Measurements from ENCODE around the gene PCMT1. TPM values are rescaled to one million over a fixed set of nuclear protein-coding genes. Genes with fewer than 3 reads are reported as not detected.

PCMT1 gene
- total RNA-seq, 6 donors from 2014 or later, result 25.1 to 129 (median 68.1) TPM

DNA sequence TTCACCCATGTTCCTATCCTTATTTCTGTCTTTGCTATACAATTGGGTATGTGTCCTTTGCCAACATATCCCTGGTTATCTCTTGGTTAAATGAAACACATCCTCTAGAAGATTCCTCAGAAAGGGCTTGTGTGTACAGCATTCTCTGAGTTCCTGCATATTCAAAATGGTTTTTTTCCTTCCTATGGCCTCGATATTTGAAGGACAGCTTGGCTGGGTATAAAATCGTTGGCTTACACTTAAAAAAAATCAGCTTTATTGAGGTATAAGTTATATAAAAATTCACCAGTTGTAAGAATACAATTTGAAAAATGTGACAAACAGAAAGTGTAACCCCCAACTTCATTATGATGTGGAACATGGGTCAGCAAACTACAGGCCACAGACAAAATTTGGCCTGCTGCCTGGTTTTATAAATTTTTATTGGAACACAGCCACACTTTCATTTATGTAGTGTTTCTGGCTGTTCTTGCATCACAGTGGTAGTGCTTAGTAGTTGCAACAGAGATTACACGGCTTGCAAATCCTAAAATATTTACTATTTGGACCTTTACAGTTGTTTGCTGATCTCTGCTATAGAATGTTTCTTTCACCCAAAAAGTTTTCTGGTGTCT lies 16.7 kb downstream of the PCMT1 start:
- no peak for DNase-seq
- Histone ChIP-seq H3K36me3 (peaks cover 0 to 16% (median 1%) of the 10 kb centered on the region in 4 donors), H3K9me3 (peaks cover 0 to 10% (median 3%) of the 10 kb centered on the region in 4 donors), H3K4me1 (peaks cover 0 to 12% (median 2%) of the 10 kb centered on the region in 4 donors), H3K27me3 (no peaks in the 10 kb centered on the region), H3K4me3 (no peak overlapping the region), H3K27ac (no peak overlapping the region)
- 41 to 57% methylated on average over 3 of the region's 3 CpGs for WGBS, 2 donors
- no peak for TF ChIP-seq POLR2AphosphoS5 (IDR thresholded peaks at IDR 0.05)
- TF ChIP-seq POLR2A (IDR thresholded peaks at IDR 0.05), result no peak
- TF ChIP-seq, protein P1, sequence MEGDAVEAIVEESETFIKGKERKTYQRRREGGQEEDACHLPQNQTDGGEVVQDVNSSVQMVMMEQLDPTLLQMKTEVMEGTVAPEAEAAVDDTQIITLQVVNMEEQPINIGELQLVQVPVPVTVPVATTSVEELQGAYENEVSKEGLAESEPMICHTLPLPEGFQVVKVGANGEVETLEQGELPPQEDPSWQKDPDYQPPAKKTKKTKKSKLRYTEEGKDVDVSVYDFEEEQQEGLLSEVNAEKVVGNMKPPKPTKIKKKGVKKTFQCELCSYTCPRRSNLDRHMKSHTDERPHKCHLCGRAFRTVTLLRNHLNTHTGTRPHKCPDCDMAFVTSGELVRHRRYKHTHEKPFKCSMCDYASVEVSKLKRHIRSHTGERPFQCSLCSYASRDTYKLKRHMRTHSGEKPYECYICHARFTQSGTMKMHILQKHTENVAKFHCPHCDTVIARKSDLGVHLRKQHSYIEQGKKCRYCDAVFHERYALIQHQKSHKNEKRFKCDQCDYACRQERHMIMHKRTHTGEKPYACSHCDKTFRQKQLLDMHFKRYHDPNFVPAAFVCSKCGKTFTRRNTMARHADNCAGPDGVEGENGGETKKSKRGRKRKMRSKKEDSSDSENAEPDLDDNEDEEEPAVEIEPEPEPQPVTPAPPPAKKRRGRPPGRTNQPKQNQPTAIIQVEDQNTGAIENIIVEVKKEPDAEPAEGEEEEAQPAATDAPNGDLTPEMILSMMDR (IDR thresholded peaks at IDR 0.05), result no peak
- no peak for TF ChIP-seq EP300 (IDR thresholded peaks at IDR 0.05)
- ATAC-seq (ENCODE audit: low FRiP score in 2 of 2), result no peak

DNA sequence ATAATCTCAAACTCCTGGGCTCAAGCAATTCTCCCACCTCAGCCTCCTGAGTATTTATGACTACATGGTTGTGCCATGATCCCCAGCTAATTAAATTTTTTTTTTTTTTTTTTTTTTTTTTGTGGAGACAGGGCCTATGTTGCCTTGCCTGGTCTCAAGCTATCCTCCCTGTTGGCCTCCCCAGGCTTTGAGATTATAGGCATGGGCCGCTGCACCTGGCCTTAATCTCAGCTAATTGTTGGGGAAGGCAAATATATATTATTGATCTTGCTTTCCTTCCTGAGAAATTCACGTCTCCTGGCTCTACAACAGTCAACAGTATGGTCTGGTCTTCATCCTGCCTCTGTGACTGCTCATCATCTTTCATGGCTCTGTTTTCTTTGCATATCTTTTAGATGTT lies 20.1 kb downstream of the PCMT1 start:
- ATAC-seq (ENCODE audit: low FRiP score in 2 of 2), result no peak
- Histone ChIP-seq H3K9me3 (peaks cover 0 to 10% (median 3%) of the 10 kb centered on the region in 4 donors), H3K27me3 (no peaks in the 10 kb centered on the region), H3K27ac (no peak overlapping the region), H3K36me3 (peaks cover 0 to 50% (median 20%) of the 10 kb centered on the region in 4 donors), H3K4me3 (no peak overlapping the region), H3K4me1 (peaks cover 0 to 12% (median 0%) of the 10 kb centered on the region in 4 donors)
- 97 to 99% methylated on average over 2 of the region's 2 CpGs for WGBS, 2 donors
- TF ChIP-seq POLR2AphosphoS5 (IDR thresholded peaks at IDR 0.05) (no peak), EP300 (IDR thresholded peaks at IDR 0.05) (no peak), POLR2A (IDR thresholded peaks at IDR 0.05) (no peak)
- TF ChIP-seq, protein P1 (IDR thresholded peaks at IDR 0.05), result no peak
- no peak for DNase-seq

DNA sequence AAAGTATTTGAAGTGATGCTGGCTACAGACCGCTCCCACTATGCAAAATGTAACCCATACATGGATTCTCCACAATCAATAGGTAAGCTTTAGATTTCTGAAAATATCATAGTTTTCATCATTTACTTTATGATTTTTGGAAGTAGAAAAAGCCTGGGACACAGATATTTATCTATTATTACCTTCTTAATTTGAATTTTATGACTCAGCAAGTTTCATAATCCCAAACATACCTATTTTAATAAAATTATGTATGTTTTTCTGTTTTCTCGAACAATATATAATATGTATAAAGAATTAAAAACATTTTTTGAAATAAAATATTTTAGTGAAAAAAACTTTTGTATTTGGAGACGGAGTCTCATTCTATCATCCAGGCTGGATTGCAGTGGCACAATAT lies 21.6 kb downstream of the PCMT1 start:
- peaks cover 0 to 12% (median 0%) of the 10 kb centered on the region in 4 donors for H3K4me1 ChIP-seq
- H3K27me3 ChIP-seq, result no peaks in the 10 kb centered on the region
- peaks cover 0 to 4% (median 1%) of the 10 kb centered on the region in 4 donors for H3K9me3 ChIP-seq
- TF ChIP-seq POLR2AphosphoS5 (IDR thresholded peaks at IDR 0.05), result no peak
- TF ChIP-seq, protein P1 (IDR thresholded peaks at IDR 0.05), result no peak
- TF ChIP-seq POLR2A (IDR thresholded peaks at IDR 0.05), result no peak
- no peak for TF ChIP-seq EP300 (IDR thresholded peaks at IDR 0.05)
- DNase-seq (no peak), ATAC-seq (ENCODE audit: low FRiP score in 2 of 2) (no peak)
- no peak overlapping the region for H3K4me3 ChIP-seq
- peaks cover 0 to 62% (median 26%) of the 10 kb centered on the region in 4 donors for H3K36me3 ChIP-seq
- WGBS, 2 donors, result 96 to 98% methylated on average over 3 of the region's 3 CpGs
- H3K27ac ChIP-seq, result no peak overlapping the region

DNA sequence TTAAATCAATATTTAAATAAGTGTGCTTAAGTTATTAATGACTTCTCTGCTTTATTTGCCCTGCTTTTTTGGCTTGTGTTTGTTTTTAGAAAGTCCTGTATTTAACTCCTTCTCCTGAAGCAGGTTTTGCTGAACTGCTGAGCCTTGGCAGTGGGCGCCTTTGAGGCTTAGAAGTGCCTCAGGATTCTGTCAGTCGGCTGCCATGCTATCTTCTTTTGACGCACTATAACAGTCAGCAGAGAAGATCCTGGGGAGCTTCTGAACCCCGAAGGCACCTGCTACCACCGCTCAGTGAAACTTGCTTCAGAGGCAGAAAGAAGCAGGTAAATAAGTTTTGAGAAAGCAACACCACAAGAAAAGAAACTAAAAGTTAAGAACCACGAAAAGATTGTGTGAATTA lies 22.4 kb downstream of the PCMT1 start:
- no peak overlapping the region for H3K4me3 ChIP-seq
- TF ChIP-seq EP300 (IDR thresholded peaks at IDR 0.05) (no peak), POLR2AphosphoS5 (IDR thresholded peaks at IDR 0.05) (no peak), POLR2A (IDR thresholded peaks at IDR 0.05) (no peak)
- TF ChIP-seq, protein P1 (IDR thresholded peaks at IDR 0.05), result no peak
- peaks cover 0 to 4% (median 0%) of the 10 kb centered on the region in 4 donors for H3K4me1 ChIP-seq
- DNase-seq, result no peak
- H3K27me3 ChIP-seq, result no peaks in the 10 kb centered on the region
- ATAC-seq (ENCODE audit: low FRiP score in 2 of 2), result no peak
- H3K36me3 ChIP-seq, result peaks cover 0 to 62% (median 28%) of the 10 kb centered on the region in 4 donors
- H3K9me3 ChIP-seq, result no peaks in the 10 kb centered on the region
- H3K27ac ChIP-seq, result no peak overlapping the region
- WGBS, 2 donors, result 75 to 85% methylated on average over 6 of the region's 6 CpGs

DNA sequence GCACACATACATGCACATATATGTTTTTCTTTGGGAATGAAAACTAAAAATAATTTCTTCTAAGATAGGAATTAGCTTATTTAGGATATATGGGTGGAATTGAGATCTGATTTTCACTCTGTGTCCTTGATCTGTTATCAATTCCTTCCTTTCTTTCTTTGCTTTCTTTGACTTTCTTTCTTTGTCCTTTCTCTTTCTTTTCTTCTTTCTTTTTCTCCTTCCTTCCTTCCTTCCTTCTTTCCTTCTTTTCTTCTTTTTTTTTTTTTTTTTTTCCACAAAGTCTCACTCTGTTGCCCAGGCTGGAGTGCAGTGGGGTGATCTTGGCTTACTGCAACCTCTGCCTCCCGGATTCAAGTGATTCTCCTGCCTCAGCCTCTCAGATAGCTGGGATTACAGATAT lies 28.1 kb downstream of the PCMT1 start:
- H3K4me3 ChIP-seq, result no peak overlapping the region
- ATAC-seq (ENCODE audit: low FRiP score in 2 of 2) (no peak), DNase-seq (no peak)
- H3K36me3 ChIP-seq, result peaks cover 0 to 57% (median 15%) of the 10 kb centered on the region in 4 donors
- no peak for TF ChIP-seq POLR2AphosphoS5 (IDR thresholded peaks at IDR 0.05)
- no peak for TF ChIP-seq EP300 (IDR thresholded peaks at IDR 0.05)
- H3K9me3 ChIP-seq, result no peaks in the 10 kb centered on the region
- no peaks in the 10 kb centered on the region for H3K27me3 ChIP-seq
- H3K4me1 ChIP-seq, result peaks cover 0 to 11% (median 5%) of the 10 kb centered on the region in 4 donors
- WGBS, 2 donors, result 92 to 96% methylated on average over 1 of the region's 1 CpG
- no peak overlapping the region for H3K27ac ChIP-seq
